Posterior cingulate gyrus (tissue), 11 donors: ENCODE results near the gene PTPRD.
"Not testable (repeated sequence)": the region's sequence is repeated elsewhere in the genome, so short reads cannot be mapped to it uniquely, and the experiment has no call there.

Experiments
- DNase-seq, 10 donors: peaks; one replicate each; pipeline versions ENCODE4 v3.0.0 to v3.0.0-alpha.2; 2020 to 2021; ENCODE audit warnings: mixed read lengths in 3 of 10
- intact Hi-C: fragments of 100-400 bp; cut with DNase I; formaldehyde crosslinking; loops from one replicate; pipeline ENCODE4 v1.15.1; 2023

PTPRD gene

DNA sequence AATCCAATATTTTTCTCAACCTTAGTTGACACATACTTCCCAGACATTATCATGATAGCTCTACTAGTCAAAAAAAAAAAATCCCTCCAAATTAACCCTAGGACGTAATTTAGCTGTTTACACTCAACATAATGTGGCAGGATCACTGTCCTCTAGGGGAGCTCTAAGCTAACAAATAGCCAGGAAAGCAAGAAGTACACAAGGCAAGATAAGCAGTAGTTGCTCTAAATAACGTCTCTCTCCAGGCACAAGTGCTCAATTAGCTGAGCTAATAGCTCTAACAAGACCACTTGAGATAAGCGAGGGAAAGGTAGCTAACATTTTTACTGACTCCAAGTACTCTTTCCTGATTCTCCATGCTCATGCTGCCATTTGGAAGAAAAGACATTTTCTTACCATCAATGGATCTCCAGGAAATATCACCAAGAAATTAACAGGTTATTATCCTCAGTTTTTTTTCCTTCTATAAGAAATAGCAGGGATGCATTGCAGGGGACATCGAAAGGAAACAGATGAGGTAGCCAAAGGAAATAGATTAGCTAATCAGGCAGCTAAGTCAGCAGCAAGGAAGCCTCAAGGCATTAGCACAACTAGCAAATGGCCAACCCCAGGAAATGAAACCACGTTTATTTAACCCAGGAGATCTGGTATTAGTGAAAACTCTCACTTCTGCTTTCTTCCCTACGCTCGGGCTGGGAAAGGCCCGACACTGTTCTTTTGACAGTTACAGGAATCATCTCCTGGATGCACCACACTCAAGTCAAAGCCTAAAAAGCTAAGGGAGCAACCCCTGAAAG is 614.1 kb downstream of the PTPRD start:
- DNase-seq, result no peak
- intact Hi-C loops, result no loop called here

- intact Hi-C loops, result no loop called here
- DNase-seq, result no peak
These were observed 615.2 kb downstream of the PTPRD start for GRCh38 chr9:9997585-9997984.

DNA sequence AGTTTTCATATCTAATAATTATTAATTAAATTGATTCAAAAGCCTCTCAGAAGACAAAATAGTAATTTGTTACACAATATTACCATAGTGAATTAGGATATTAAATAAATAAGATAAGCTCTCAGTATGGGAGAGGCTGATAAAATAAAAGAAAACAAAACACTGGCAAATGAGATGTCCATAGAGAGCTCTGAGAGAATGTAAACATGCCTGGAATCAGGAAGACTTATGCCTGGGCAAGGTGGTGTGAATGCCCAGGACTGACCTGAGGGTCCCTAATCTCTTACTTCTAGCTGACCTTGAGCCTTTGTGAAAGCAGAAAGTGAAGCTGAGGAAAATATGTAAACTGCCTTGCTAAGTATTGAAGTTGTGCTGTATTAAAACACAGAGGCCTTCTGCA is 616.5 kb downstream of the PTPRD start:
- intact Hi-C loops, result no loop called here

DNA sequence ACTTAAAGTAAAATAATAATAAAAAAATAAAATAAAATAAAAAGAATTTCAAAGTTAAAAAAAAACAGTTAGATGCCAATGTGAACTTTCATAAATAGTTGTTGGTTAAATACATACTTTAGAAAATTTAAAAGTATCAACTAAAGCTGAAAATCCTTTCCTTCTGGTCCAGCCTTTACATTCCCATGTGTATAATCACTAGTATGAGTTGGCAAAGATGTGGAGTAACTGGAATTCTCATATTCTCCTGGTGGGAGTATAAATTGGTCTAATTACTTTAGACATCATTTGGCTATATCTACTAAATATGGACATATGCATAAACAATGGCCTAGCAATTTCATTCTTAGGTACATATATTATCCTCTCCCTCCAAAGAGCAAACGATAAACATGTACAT is 619.9 kb downstream of the PTPRD start:
- no peak for DNase-seq

More for the DNA sequence above, 616.5 kb downstream of the PTPRD start:
- no peak for DNase-seq

GRCh38 chr9:9973062-9973461 is 639.7 kb downstream of the PTPRD start:
- no peak for DNase-seq
- intact Hi-C loops, result no loop called here

More for the DNA sequence above, 619.9 kb downstream of the PTPRD start:
- intact Hi-C loops, result no loop called here

- no peak for DNase-seq
- intact Hi-C loops, result no loop called here
These were observed 642.3 kb downstream of the PTPRD start for GRCh38 chr9:9970514-9970913.

DNA sequence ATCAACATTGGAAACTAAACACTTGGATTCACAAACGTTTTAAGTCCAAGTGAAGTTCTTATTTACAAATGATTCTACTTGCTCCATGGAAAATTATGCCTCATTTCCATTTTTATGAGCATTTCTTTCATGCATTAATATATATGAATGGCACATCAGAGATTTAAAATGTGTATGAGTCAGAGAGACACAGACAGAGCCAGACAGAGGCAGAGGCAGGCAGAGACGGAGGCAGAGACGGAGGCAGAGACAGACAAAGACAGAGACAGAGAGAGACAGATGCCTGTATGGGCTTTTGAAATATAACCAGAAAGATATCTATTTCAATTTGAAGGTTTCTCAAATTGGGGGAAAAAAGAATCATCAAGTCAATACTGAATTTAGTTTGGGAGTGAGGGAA is 649.0 kb downstream of the PTPRD start:
- no peak for DNase-seq
- intact Hi-C loops, result no loop called here

GRCh38 chr9:9961934-9962333 is 650.9 kb downstream of the PTPRD start:
- intact Hi-C loops, result no loop called here
- DNase-seq, result no peak

DNA sequence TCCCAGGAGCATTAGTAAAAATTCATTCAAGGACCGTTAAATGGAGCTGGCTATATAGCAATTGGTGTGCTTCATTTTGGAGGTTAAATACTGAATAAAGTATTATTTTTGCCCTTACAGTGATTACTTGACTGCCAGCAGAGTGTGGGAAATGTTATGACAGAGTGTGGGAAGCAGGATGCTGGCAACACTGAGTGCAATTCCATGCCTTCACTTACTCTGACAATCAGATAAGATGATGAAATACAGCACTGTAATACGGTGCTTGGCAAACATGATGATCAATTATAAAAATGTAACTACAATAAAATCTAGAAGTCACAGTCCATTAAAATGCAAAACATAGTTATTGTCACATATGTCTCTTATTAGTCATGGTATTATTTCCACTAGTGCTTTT is 651.3 kb downstream of the PTPRD start:
- no peak for DNase-seq

GRCh38 chr9:9951556-9952160 is 661.1 kb downstream of the PTPRD start:
- intact Hi-C loops, result no loop called here

More for the DNA sequence above, 651.3 kb downstream of the PTPRD start:
- intact Hi-C loops, result no loop called here

DNA sequence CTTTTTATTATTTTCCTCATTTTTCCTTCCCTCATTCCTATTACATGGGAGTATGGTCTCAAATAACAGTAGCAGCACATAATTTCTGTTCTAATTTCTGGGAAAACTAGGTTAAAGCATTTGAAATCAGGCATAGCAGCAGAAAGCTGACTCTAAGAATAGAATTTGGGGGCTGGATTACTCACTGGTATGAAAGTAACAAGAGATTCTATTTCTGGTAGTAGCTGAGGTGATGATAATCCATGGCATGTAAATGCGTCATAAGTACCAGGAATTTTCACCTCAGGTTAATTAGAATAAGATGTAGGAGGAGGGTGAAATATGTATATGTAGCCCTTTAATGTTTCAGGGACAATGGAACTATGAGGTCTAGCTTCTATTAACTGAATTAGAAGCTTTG is 662.0 kb downstream of the PTPRD start:
- intact Hi-C loops, result no loop called here
- DNase-seq, result no peak

More at GRCh38 chr9:9951556-9952160, 661.1 kb downstream of the PTPRD start:
- no peak for DNase-seq

DNA sequence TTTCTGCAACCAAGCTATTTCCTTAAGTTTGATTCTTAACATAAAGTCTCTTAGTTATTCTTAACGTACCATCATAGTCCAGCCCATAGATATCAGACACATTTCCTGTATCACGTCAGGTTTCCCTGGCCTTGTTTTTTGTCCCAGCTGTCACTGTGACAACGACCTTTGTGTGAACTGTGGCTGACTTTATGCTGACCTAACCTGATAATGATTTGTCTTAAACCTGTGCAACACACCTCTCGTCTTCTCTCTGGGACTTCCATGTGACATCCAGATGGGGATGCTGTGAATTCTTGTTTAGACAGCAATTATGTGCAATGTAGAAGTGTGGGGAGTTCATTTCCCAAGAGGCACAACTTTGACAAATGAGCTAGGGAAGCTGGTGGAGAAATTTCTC is 662.8 kb downstream of the PTPRD start:
- intact Hi-C loops, result loop anchor here (10.0 kb wide), 1 partner anchor 155 kb away; no protein-coding TSS in a partner anchor
- no peak for DNase-seq

GRCh38 chr9:9949368-9949767 is 663.4 kb downstream of the PTPRD start:
- no peak for DNase-seq
- intact Hi-C loops, result loop anchor here (10.0 kb wide), 1 partner anchor 155 kb away; no protein-coding TSS in a partner anchor

DNA sequence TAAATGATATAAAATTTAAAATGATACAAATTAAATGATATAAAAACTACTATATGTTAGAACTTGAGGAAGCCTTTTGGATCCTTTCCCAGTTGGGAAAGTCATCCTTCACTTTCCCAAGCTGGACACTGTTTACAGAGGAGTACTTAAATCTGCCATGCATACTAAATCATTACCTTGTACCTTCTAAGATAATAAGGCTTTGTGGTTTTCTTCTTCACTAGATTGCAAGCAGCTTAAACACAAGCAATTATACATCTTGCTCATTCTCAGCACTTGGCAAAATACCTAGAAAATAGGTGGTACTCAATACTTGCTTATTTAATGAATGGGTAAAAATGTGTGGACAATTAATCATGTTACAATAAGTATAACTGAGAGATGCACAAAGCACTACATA is 666.8 kb downstream of the PTPRD start:
- intact Hi-C loops, result loop anchor here (10.0 kb wide), 1 partner anchor 151 kb away; no protein-coding TSS in a partner anchor
- no peak for DNase-seq

DNA sequence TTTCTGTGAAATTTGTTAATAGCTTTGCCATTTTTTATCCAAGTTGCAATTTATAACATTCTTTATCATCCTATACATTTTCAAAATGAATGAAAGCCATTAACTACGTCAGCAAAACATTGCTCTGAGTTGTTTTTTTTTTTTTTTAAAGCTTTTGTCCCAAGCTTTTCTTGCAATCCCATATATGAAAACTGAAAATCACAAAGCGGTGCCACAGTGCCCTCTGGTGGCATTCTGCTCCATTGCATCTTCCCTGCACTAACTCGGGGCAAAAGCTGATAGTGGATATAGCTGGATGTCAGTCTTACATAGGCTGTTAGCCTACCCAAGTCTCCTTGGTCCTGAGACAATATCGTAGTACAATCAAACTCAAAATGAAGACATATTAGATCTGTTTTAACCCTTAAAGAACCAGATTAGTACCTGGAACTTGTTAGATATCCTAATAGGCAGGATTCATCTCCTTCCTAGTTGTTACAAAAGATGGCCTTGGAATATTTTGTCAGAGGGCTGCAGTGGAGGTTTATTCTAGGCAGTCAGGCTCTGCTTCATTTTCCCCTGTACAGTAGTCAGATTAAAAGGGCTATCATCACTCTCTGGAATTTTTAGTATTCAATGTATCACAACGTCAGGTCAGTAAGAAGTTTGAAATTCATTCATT is 669.9 kb downstream of the PTPRD start:
- peak; percentile 47 to 95 (median 79) for DNase-seq

GRCh38 chr9:9938432-9938831 is 674.4 kb downstream of the PTPRD start:
- intact Hi-C loops, result no loop called here
- DNase-seq, result peak in 2 of 10 donors; percentile 44 to 49

More for the DNA sequence above, 669.9 kb downstream of the PTPRD start:
- intact Hi-C loops, result loop anchor here (5.0 to 10.0 kb wide), 2 partner anchors 148 to 336 kb away; no protein-coding TSS in a partner anchor

- intact Hi-C loops, result not testable (repeated sequence)
- peak in 1 of 10 donors; percentile 46 for DNase-seq
These were observed 681.3 kb downstream of the PTPRD start for GRCh38 chr9:9931464-9931863.

DNA sequence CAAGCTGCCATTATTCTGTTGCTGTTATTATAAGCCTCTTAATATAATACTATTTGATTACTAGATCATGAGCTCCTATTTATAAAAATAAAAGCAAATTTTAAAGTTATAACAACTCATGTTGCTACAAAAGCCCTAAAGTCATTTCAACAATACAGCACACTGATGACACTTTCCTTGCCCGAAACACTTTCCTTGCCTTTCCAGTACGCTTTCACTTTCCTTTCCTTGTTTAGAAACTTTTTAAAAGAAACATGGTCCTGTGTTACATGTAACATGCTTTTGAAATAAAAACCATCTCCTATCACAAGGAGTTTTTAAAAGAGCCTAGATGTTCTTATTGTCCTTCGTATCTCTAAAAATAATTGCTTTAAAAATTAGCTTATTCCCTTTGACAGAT is 688.4 kb downstream of the PTPRD start:
- intact Hi-C loops, result no loop called here
- no peak for DNase-seq

GRCh38 chr9:9921805-9922204 is 691.0 kb downstream of the PTPRD start:
- intact Hi-C loops, result no loop called here
- DNase-seq, result no peak

GRCh38 chr9:9920425-9921060 is 692.3 kb downstream of the PTPRD start:
- intact Hi-C loops, result no loop called here
- DNase-seq, result no peak
